ENCODE measurements around the gene LCE7A.

Gene LCE7A, protein sequence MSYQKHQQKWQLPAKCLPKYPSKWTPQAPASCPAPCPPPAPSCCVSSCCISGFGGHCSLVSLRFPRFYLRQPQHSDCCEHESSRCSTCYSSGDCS

GRCh38 chr1:152859696-152860095 lies at the start of gene LCE7A:
Gene LCE7A (plus strand): TSS chr1:152859996. CDS start chr1:152860698, 702 bp downstream.
- DNase-seq (ENCODE audit: low read depth, low spot score), result no peak

DNA sequence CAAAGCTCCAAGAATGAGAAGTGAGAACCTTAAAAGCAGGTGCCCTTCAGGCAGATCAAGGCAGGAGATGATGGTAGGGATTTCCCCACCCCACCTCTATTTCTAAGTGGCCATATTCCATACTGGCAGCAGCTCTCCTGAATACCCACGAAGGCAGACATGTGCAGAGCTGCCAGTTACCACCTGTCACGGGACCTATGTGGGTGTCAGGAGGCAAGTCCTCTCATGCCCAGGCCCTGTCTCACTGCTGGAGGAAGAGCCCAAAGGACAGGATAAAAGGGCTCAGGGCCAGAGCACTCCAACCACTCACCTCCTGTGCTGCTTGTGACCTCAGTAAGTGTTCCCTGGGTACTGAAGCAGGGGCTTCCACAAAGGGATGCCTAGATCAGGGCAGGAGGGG lies 48.7 kb upstream of the LCE7A start:
- DNase-seq (ENCODE audit: low read depth, low spot score), result no peak

DNA sequence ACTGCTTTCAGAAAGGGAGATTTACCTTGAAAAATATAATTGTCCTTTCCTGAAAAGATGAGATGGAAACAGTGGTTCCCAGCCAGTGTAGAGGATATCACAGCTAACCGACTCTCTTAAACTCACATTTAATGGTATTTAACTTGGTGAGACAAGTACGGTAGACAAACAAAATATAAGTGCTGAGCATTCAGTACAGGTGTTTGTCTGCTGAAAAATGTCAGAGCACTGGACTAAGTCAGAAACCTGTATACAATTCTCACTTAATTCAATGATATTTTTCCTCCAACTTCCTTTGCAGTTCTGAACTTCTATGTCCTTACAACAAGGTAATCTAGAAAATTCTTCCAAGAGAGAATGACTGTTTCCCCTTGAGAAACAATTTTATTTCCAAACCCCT lies 48.1 kb upstream of the LCE7A start, which contains the start of gene LCE1B:
Gene LCE1B, plus strand, starts transcription at position 301 of the 400 bp plus-strand sequence. CDS start 476 bp downstream, outside the sequence.
- DNase-seq (ENCODE audit: low read depth, low spot score), result no peak

DNA sequence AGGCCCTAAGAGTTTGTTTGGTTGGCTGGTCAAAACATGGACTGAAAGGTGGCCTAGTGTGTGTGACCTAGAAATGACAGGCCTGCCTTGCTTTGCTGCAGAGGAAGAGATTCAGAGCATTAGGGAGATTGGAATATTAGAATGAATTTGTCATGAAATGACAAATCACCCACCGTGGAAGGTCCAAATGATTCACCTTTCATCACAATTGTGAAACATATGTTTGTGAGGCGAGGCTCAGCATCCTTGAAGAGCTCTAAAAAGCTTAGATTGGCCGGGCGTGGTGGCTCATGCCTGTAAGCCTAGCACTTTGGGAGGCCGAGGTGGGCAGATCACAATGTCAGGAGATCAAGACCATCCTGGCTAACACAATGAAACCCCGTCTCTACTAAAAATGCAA lies 42.5 kb upstream of the LCE7A start:
- DNase-seq (ENCODE audit: low read depth, low spot score), result no peak

- no peak for DNase-seq (ENCODE audit: low read depth, low spot score)
Observed at GRCh38 chr1:152823294-152823693, 36.5 kb upstream of the LCE7A start.

DNA sequence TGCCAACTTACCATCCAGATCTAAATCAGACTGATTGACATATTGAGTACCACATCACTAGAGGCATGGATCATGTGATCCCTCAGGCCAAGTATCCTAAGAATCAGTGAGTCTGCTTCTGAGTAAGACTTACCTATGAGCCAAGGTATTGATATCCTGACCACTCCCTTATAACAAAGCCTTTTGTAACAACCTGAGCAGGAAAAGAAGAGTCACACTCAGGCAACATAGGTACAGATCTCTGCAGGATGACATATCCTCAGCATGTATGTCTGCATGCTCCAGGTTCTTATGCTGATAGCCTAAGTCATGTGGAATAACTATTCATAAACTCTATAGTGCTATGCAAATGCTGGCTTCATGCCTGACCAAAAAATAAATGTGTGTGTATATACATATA lies 34.8 kb upstream of the LCE7A start:
- DNase-seq (ENCODE audit: low read depth, low spot score), result no peak

- no peak for DNase-seq (ENCODE audit: low read depth, low spot score)
Observed at GRCh38 chr1:152827173-152827572, 32.6 kb upstream of the LCE7A start, which contains the start of gene LCE1A. Gene LCE1A (plus strand): TSS chr1:152827473. CDS start chr1:152827473, 0 bp downstream.

GRCh38 chr1:152836870-152837269 lies 22.9 kb upstream of the LCE7A start:
- no peak for DNase-seq (ENCODE audit: low read depth, low spot score)

- no peak for DNase-seq (ENCODE audit: low read depth, low spot score)
Observed at GRCh38 chr1:152842556-152842955, 17.2 kb upstream of the LCE7A start, which contains the start of gene LCE6A. Gene LCE6A (plus strand): TSS chr1:152842856. CDS start chr1:152843521, 665 bp downstream.

DNA sequence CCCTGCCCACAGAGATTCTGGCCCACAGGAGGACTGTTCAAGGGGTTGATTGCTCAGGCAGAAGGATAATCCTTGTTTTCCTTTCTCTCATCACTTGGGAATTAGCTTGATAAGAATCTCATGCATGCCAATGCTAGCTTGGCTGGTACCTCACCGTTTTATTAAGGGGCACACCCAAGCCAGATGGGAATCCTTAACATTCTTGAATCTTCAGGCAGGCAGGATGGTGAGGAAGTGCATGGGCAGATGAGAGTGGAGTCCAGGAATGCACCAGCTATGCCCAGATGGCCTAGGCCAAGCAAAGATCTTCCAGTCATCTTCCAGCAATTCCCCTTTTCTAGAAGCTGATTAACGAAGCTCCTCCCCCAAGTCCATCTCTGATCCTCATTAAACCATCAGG lies 4.1 kb upstream of the LCE7A start:
- DNase-seq (ENCODE audit: low read depth, low spot score), result no peak

GRCh38 chr1:152858062-152858461 lies 1.7 kb upstream of the LCE7A start:
- no peak for DNase-seq (ENCODE audit: low read depth, low spot score)

DNA sequence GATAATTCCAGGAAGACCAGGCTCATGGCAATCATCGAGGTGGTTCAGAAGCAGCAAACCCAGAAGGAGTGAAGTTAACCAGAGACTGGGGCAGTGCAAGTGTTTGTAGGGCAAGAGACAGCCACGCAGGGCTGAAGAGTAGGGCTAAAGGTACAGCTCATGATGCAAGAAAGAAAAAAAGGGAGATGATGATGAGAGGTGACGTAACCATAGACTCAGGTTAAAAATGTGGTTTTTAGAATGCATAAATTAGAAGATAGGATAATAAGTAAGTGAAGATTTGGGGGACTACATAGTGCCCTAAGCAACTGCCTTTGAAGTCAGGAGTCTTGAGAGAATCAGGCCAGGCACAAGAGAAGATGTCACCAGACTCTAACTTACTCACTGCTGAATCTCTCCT lies 333 bp downstream of the LCE7A start:
- no peak for DNase-seq (ENCODE audit: low read depth, low spot score)

GRCh38 chr1:152861374-152861773 lies 1.6 kb downstream of the LCE7A start:
- DNase-seq (ENCODE audit: low read depth, low spot score), result no peak

DNA sequence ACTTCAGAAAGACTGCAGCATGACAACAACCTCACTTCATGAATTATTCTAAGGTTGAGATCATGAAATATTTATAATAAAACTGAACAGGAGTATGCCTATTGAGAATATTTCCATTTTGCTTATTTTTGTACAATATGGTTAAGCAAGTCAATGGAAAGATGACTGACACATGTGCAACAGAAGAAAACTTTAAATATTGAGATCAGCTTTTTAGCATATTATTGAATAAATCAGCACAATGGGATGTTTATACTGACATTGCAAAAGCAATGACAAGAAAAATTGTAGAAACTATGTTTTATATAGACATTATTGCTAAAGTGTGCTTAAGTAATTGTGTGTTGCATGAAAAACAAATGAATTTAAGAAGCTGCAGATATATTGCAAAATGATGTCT lies 4.6 kb downstream of the LCE7A start:
- no peak for DNase-seq (ENCODE audit: low read depth, low spot score)

- DNase-seq (ENCODE audit: low read depth, low spot score), result no peak
Observed at GRCh38 chr1:152866321-152866720, 6.5 kb downstream of the LCE7A start.

DNA sequence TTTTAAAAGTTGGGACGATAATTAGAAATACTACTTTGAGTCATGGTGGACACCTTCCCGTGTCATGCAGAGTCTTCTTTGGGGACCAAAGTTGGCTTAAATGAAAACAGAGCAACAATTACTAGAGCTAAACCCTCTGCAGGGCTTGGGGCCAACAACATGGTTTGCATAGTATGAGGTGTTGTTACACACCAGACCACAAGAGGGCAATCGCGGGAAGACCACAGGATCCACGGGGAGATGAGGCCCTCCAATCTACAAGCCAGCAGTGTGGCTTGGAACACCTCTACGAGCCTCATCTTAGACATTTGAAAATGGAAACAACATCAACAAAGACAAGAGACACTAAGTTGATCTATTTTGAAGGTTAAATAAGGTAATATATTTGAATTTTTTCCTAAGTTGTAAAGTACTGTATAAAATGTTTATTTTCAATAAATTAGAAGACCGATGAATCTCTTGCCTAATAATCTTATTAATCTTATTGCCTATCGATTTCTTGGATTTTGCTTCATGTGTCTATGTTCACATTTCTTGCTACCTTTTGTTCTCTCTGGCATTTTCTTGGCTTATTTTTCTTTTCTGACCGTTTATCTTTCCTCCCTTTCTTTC lies 10.1 kb downstream of the LCE7A start:
- no peak for DNase-seq (ENCODE audit: low read depth, low spot score)

DNA sequence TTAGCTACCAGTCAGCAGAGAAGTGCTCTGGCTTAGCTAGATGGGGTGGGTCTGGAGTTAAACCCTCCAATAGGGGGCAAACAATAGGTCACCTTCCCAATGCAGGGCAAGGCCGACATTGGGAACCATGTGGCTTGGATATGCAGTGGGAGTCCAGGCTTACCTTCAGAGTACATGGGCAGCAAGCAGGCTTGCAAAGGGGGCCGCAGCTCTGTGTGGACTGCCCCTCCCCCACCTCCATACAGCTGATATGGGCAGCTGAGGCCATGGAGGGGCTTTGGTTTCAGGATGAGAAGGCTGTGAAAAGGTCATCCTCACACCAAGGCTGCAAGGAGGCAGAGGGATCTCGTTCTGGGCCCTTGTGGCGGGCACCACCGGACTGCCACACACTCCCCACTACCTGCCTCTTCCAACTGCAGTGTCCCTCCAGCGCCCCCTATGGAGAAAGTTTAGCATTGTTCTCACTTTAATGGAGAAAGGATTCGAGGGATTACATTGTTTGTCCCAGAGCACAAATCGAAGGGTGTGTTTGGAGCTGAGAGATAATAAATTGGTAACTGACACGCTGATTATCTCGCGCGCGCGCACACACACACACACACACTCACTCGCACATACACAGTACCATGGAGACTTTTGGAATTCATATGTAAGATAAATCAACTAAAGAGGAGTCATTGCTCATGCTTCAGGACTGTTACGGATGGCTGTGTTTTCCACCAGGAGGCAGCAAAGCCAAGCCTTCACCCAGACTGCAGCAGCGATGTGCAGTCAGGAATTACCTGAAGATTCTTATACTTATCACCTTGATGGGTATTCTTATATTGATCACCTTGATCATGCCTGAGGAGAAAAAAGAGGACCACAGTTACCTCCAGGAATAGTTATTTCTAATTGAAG lies 11.3 kb downstream of the LCE7A start:
- DNase-seq (ENCODE audit: low read depth, low spot score), result peak; percentile 40

DNA sequence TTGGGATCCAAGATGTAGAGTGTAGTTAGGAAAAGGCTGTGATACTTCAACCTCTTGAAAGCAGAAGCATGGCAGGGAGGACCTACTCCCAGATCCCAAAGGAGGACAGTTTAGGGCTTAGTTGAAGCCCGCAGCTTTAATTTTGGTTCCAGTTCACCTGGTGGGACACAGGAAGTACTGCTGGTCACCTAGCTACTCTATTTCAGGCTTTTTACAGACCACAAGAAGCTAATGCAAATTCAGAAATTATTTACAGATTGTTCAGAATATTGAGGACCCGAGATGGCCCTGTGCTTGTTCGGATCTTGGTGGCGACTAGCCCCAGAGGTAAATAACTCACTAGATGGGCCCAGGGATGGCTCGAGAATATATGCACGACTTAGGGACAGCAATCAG lies 11.9 kb downstream of the LCE7A start:
- DNase-seq (ENCODE audit: low read depth, low spot score), result no peak

DNA sequence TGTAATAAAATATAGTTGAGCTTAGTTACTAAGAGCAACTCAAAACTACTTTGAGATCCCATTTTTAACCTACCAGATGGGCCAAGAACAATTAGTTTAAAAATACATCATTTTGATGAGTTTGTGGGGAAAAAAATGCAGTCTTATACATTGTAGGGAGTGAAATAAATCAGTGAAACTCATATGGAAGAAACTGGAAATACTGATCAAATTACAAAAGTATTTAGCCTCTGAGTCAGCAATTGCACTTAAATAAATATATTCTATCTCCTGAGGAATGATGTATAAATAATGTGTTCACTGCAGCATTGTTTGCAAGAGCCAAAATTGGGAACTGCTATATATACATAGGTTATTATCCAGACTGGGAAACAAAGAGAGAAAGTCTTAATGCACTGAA lies 13.7 kb downstream of the LCE7A start:
- DNase-seq (ENCODE audit: low read depth, low spot score), result no peak

DNA sequence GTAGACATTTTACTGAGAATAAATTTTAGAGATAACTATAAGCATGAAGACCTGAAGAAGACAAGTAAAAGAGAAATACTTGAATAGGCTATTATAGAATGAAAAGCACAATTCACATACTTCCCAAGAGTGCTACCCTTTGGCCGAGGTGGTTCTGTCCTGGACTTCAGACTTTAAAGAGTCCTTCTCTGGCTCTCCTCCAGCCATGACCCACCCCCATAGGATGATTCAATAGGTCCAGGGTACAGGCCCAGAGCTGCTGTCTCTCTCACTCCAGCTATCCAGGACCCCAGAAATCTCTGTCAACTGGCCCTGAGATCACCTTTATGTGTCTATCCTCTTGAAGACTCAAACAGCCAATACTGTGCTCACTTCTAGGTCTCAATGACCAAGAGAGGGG lies 17.0 kb downstream of the LCE7A start:
- DNase-seq (ENCODE audit: low read depth, low spot score), result no peak

DNA sequence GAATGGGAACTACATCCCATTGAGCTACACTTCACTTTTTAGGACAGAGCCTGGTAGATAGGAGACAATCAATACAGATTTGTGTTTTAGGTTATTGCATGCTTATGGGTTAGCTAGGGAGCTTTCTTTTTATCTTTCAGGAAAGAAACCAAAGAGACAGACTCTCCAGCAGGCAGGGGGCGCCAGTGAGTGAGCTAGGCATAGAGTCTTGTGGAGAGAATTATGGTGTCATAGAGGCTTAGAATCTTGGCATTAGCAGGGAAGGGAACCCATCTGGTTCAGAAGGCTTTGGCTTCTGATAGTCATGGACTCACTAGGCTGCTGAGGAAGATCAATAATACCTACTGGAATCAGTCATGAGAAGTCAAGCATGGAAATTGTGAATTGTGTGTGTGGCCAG lies 18.2 kb downstream of the LCE7A start, which contains the start of gene SMCP:
Gene SMCP, plus strand, starts transcription at position 281 of the 400 bp plus-strand sequence. CDS start 6,101 bp downstream, outside the sequence.
- no peak for DNase-seq (ENCODE audit: low read depth, low spot score)

- no peak for DNase-seq (ENCODE audit: low read depth, low spot score)
Observed at GRCh38 chr1:152879559-152880198, 19.9 kb downstream of the LCE7A start.
